ENCODE data around the gene GCKR.

- no peak for TF ChIP-seq CTCF (conservative IDR thresholded peaks at IDR 0.05)
- no peak for TF ChIP-seq EZH2 (IDR thresholded peaks at IDR 0.05; ENCODE audit: low read depth)
Measured at GRCh38 chr2:27520316-27520715, 23.7 kb downstream of the GCKR start.
